Stimulated activated naive CD8-positive, alpha-beta T cell treated with anti-CD3 and anti-CD28 coated beads, Interleukin-15, Interleukin-2, amounts not matched to agents 100 U/mL and 50 U/mL, for 24 hours (primary cell): Measurements from ENCODE around the gene ACTMAP.
"Not testable (repeated sequence)": the region's sequence is repeated elsewhere in the genome, so short reads cannot be mapped to it uniquely, and the experiment has no call there.

Experiments
- ATAC-seq: fragments of 150-1000 bp; cut with Tn5 transposase; one replicate; pipeline ENCODE4 v1.10.0; 2021
- DNase-seq: peaks from one replicate; pipeline ENCODE4 v3.0.0; 2021

The ACTMAP gene

DNA sequence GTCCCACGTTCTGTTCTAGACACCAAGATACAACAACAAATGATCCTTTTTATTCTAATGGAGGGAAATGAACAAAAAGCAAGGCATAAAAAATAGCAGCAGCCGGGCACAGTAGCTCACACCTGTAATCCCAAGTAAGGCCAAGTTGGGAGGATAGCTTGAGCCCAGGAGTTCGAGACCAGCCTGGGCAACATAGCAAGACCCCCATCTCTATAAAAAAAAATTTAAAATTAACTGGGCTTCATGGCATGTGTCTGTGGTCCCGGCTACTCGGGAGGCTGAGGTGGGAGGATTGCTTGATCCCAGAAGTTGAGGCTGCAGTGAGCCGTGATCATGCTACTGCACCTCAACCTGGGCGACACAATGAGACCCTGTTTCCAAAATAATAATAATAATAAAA lies 26.1 kb upstream of the ACTMAP start:
- ATAC-seq = no peak
- no peak for DNase-seq

DNA sequence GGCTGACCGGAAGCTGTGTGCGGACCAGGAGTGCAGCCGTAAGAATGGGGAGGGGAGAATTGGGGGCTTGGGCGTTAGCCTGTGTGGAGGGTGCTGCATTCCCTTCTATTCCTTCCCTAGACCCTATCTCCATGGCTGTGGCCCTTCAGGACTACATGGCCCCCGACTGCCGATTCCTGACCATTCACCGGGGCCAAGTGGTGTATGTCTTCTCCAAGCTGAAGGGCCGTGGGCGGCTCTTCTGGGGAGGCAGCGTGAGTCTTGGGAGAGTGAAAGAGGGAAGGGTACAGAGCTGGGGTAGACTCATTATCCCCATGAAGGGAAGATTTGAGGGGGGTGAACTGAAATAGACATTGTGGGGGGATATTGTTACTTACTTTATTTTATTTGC lies 25.4 kb upstream of the ACTMAP start:
- ATAC-seq (no peak), DNase-seq (no peak)

DNA sequence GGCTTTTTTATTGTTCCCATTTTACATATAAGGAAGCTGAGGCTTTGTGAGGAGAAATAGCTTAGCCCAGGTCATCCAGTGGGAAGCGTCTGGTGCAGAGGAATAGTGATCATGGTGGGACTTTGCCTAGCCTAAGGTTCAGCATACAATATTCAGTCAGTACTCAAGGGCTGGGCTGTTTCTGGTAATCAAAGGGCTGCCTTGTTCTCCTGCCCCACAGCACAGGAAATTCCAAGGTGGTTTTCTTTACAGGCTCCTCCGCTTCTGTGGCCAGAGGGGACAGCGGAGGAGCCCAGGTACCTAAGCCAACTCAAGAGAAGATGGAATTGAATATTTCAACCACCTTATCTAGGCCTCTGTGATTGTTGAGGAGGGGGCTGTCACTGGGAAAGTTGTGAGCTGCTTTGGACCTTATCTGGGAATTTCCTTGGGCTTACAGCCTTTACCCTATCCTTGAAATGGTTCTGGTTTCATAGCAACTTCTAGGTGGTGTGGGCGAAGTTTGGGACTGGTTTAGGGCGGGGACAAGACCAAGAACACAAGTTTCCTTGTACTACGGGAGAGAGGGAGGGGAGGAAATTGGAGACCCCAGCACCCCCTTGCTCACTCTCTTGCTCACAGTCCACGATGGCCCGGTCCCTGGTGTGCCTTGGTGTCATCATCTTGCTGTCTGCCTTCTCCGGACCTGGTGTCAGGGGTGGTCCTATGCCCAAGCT lies 24.8 kb upstream of the ACTMAP start, which contains the start of gene MIA:
TSS of gene MIA (plus strand) at position 606 of the 716 bp plus-strand sequence. CDS start at position 628, 22 bp downstream.
- no peak for ATAC-seq
- DNase-seq = no peak

DNA sequence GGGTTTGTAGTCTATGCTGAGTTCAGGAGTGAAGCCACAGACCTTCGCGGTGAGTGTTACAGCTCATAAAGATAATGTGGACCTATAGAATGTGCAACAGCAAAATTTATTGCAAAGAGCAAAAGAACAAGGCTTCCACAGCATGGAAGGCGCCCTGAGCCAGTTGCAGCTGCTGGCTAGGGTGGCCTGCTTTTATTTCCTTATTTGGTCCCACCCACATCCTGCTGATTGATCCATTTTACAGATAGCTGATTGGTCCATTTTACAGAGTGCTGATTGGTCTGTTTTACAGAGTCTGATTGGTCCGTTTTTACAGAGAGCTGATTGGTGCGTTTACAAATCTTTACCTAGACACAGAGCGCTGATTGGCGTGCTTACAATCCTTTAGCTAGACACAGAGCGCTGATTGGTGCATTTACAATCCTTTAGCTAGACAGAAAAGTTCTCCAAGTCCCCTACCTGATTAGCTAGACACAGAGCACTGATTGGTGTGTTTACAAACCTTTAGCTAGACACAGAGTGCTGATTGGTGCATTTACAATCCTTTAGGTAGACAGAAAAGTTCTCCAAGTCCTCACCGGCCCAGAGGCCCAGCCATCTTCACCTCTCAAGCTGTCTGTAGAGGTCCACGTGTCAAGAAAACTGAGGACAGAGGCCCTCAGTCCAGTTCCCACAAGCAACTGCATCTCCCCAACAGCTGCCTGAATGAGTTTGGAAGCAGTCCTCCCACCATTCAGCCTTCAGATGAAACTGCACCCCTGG lies 21.0 kb upstream of the ACTMAP start:
- DNase-seq, ATAC-seq: not testable (repeated sequence)

DNA sequence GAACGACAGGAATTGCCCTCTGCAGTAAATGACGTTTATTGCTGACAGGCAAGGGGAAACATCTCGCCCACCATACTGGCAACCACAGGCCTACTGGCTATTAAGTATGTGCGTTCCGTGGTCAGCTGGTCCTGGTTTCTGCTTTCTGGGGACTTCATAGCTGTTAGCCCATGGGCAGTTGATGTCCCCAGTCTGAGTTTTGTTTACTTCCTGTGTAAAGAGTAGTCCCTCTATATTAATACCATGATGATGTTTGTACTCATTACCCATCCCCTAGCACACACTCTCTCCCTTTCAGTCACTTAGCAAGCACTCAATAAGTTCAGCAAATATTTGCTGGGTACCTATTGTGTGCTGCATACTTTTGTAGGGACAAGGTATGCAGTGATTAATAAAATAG lies 18.6 kb upstream of the ACTMAP start:
- no peak for DNase-seq
- ATAC-seq = no peak

DNA sequence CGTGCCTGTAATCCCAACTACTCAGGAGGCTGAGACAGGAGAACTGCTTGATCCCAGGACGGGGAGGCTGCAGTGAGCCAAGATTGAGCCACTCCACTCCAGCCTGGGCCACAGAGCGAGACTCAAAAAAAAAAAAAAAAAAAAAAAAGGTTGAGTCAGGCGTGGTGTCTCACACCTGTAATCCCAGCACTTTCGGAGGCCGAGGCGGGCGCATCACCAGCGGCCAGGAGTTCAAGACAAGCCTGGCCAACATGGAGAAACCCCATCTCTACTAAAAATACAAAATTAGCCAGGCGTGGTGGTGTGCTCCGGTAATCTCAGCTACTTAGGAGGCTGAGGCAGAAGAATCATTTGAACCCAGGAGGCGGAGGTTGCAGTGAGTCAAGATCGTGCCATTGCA lies 16.1 kb upstream of the ACTMAP start:
- DNase-seq, ATAC-seq: not testable (repeated sequence)

DNA sequence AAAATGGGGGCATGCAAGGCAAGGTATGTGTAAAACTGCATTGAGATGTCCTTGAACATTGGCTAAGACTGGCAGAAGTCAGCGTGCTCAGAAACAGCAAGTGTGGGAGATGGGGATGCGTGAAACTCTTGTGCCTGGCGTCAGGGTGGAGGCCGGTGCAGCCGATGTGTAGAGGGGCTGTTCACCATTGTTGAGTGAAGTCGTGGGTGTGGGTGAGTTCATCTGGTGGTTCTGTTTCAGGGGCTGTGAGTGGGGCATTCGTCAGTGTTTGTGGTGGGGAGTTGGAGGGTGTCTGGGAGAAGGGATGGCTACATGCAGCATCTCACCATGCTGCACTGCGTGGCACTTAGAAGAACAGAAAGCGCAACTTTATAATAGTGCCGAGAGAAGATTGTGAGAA lies 13.7 kb upstream of the ACTMAP start:
- peak; percentile 61 for DNase-seq
- peak; percentile 85 for ATAC-seq

DNA sequence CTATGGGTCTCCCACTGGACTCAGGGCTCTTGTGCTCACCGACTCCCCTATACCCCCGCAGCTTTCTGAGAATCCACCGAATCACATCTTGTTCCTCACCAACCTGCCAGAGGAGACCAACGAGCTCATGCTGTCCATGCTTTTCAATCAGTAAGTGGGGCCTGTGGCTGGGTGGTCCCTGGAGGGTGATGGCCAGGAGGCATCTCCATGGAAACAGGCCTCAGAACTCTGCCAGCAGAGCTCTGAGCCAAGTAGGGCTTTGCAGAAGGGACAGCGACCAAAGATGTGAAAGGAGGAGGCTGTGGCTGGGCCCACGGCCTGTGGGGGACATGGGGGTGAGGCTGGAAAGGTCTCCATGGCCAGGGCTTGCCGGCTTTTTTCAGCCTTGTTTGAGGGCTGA lies 13.2 kb upstream of the ACTMAP start:
- DNase-seq (no peak), ATAC-seq (no peak)

DNA sequence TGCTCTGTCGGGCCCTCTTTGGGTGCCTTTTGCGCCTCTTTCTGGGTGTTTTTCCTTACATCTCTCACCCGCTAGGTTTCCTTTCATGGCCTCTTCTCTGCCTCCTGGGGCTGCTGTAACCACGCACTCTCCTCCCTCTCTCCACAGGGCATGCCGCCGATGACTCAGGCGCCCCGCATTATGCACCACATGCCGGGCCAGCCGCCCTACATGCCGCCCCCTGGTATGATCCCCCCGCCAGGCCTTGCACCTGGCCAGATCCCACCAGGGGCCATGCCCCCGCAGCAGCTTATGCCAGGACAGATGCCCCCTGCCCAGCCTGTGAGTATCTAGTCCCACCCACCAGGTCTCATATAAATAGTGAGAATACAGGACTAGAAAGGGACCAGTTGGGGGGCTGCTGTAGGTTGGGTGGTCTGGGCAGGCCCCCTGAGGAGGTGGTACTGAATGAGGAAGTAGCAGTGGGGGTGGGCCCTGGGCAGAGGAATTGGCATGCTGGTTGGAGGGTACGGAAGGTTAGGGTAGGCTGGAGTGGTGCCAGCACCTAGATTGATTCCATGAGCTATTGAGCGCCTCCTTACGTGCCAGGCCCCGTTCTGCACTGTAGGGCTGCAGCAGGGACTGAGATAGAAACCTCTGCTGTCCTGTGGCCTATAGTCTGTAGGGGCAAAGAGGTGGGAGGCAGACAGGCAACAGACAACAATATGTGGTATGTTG lies 12.6 kb upstream of the ACTMAP start:
- ATAC-seq = peak; percentile 67
- peak; percentile 56 for DNase-seq

DNA sequence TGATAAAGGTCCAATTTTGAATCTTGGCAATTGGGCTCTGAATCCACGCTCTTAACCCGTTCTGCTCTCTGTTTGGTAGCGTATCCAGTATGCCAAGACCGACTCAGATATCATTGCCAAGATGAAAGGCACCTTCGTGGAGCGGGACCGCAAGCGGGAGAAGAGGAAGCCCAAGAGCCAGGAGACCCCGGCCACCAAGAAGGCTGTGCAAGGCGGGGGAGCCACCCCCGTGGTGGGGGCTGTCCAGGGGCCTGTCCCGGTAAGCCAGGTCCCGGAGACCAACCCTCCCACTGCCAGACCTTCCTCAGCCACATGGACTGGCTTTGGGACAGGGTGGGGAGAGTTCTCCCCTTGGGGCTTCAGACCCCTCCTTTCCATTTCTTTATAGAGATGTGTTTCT lies 9.1 kb upstream of the ACTMAP start:
- ATAC-seq (no peak), DNase-seq (no peak)

DNA sequence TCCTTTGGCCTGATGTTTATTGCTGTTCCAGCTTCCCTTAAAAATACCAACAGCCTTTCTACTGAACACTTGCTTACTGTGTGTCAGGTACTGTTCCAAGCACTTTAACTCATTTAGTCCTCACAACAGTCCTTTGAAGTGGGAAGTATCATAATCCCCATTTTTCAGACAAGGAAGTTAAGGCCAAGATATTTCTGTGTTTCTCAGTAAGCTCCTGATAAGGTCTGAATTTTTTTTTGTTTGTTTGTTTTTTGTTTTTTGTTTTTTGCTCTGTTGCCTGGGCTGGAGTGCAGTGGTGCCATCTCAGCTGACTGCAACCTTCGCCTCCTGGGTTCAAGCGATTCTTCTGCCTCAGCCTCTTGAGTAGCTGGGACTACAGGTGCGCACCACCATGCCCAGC lies 8.2 kb upstream of the ACTMAP start:
- ATAC-seq (no peak), DNase-seq (no peak)

DNA sequence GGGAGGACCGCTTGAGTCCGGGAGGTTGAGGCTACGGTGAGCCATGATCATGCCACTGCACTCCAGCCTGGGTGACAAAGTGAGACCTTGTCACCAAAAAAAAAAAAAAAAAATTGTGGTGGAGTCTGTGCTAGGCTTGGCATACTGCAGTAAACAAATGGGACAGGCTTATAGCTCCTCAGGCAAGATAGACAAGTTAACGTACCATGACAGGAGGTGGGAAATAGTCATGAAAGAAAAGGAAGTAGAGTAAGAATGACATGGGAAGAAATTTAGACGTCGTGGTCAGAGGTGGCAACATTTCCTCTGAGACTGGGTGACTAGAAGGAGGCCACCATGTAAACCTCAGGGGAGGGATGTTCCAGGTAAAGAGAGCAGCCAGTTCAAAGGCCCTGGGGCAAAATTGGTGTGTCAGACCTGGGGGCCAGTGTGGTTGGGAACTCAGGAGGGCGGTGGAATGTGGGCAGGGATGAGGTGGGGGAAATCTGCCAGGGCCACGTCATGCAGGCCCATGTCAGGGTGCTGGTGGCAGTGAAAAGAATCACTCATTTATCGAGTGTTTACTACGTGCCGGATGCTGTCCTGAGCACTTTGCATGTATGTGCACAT lies 6.3 kb upstream of the ACTMAP start:
- peak; percentile 71 for DNase-seq

DNA sequence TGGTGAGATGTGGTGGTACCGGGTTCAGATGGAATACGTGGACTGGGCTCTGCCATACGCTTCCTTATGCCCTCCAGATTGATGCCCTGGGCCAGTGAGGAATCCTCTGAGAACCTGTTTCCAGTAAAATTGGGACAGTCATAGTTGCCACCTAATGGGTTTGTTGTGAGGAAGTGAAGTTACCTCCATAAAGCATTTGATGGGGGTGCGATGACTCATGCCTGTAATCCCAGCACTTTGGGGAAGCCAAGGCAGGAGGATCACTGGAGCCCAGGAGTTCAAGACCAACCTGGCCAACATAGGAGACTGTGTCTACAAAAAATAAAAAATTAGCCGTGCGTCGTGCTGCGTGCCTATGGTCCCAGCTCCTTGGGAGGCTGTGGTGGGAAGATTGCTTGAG lies 5.5 kb upstream of the ACTMAP start:
- DNase-seq (no peak), ATAC-seq (no peak)

More for the DNA sequence above, 6.3 kb upstream of the ACTMAP start:
- peak; percentile 66 for ATAC-seq

DNA sequence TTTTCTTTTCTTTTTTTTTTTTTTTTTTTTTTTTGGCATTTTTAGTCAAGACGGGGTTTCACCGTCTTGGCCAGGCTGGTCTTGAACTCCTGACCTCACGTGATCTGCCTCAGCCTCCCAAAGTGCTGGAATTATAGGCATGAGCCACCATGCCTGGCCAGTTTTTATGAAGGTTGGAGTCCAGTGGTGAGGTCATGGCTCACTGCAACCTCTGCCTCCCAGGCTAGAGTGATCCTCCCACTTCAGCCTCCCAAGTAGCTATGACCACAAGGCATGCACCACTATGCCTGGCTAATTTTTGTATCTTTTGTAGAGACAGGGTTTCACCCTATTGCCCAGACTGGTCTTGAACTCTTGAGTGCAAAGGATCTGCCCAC lies 5.0 kb upstream of the ACTMAP start:
- ATAC-seq (no peak), DNase-seq (no peak)

DNA sequence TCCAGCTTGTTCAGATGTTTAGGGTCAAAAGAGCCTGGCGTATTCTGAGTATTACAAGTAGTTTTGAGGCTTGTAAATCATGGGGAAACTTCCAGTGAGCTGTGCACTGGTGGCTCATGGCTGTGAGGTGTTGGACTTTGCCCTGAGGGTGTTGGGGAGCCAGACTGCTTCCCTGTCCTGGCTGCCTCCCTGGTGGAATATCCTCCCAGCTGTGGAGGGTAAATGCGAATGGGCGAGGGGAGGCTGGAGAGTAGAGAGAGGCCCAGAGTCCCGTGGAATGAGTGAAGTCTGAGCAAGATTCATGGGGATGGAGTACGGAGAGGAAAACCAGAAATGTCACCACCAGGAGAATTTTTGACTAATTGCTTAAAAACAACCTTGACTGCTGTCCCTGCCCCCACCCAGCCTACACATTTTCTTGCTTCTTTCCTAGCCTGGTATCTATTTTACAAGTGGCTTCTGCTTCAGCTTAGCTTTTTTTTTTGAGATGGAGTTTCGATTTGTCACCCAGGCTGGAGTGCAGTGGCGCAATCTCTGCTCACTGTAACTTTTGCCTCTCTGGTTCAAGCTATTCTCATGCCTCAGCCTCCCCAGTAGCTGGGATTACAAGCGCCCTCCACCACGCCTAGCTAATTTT lies 4.5 kb upstream of the ACTMAP start:
- ATAC-seq (peak; percentile 4), DNase-seq (peak; percentile 73)

DNA sequence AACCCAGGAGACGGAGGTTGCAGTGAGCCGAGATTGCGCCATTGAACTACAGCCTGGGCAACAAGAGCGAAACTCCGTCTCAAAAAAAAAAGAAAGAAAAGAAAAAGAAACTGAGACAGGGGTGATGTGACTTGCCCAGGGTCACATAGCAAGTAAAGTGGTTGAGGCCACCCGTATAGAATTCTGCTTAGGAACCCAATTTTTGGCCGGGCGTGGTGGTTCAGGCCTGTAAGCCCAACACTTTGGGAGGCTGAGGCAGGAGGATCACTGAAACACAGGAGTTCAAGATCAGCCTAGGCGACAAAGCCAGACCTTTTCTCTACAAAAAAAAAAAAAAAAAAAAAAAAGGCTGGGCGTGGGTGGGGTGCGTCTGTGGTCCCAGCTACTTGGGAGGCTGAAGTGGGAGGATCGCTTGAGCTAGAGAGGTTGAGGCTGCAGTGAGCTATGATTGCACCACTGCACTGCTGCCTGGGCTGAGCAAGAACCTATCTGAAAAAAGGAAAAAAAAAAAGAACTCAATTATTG lies 2.0 kb upstream of the ACTMAP start:
- DNase-seq (peak; percentile 41), ATAC-seq (no peak)

DNA sequence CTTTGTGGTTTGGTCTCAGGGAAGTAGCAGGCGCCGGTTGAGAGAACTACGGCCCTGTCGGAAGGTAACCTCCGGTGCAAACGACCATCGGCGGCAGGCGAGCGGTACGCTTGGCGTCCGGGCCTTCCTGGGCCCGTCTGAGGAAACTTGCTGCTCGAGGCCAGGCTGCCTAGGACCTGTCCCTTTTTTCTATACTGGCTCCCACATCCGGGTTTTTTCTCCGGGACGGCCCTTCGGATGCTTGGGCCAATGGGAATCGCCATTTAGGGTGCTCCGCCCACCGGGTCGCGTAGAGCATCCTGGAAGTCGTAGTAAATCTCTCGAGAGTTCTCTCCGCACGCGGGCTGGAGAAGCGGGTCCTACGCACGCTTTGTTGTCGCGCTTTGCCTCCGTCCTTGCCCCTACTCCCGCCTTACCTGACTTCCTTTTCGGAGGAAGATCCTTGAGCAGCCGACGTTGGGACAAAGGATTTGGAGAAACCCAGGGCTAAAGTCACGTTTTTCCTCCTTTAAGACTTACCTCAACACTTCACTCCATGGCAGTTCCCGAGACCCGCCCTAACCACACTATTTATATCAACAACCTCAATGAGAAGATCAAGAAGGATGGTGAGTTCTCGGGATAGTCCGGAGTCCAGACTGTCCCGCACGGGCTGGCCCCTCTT lies 729 bp upstream of the ACTMAP start, which contains the start of gene SNRPA:
TSS of gene SNRPA (plus strand) at position 330 of the 664 bp plus-strand sequence. CDS start at position 536, 206 bp downstream.
- ATAC-seq (peak; percentile 72), DNase-seq (peak; percentile 96)

DNA sequence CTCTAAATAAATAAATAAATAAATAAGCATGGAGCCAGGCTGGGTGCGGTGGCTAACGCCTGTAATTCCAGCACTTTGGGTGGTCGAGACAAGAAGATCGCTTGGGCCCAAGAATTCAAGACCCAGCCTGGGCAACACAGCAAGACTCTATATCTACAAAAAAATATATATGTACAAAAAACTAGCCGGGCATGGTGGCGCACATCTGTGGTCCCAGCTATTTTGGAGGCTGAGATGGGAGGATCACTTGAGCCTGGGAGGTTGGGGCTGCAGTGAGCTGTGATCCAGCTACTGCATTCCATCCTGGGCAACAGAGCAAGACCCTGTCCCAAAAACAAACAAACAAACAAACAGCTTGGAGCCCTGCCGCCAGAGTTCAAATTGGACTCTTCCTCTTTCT lies 2.7 kb downstream of the ACTMAP start:
- no peak for DNase-seq
- no peak for ATAC-seq

DNA sequence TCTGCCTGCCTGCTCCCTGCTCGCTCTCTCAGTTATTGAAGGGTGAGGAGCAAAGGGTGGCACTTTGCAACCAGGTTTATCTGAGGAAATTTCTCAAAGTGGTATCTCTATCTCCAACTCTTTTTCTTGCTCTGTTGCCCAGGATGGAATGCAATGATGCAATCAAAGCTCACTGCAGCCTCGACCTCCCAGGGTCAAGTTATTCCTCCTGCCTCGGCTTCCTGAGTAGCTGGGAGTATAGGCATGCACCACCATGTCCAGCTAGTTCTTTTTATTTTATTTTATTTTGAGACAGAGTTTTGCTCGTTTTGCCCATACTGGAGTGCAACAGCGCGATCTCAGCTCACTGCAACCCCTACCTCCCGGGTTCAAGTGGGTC lies 4.9 kb downstream of the ACTMAP start:
- DNase-seq (no peak), ATAC-seq (no peak)

DNA sequence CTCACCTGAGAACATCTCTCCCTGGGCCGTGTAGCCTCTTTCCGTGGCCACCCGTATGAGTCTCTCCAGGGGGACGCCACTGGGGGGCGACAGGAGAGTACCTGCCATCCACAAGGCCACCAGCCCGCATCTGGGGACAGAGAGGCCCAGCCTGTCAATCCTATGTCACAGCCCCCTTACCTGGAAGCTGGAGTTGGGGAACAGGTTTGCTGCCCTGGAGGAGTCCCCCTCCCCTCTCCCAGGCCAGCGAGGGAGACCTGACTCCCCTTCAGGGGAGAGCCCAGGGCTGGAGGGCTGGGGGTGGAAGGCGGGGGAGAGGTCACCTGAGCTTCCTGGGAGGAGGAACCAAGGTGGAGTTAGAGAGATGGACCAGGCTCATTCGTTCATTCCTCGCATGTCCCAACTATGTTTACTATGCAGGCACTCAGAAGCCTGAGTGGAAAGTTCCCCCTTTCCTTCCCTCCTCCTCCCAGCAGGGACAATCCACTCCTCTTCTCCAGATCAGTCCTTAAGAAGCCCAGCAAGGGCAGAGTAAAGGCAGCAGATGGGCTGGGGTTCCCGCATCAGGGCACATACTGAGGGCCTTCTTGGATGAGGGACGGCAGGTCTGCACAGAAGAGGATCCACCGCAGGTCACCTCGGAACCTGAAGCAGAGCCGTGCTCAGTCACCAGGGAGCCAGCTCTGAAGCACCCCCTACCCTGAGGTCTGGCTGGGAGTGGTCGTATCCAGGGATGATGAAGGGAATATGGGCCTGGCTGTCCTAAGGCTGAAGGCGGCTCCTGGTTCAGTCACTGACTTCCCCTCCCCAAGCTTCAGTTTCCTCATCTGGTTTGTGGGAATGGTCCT lies 5.5 kb downstream of the ACTMAP start:
- no peak for ATAC-seq
- DNase-seq = peak; percentile 47
